NT2/D1 (cell line): ENCODE measurements around the gene BACH2.

Experiments
- DNase-seq: peaks from one replicate; pipeline ENCODE4 v3.0.0-alpha.2; 2011; ENCODE audit warnings: low read depth, low spot score
- H3K27me3 ChIP-seq: 2 replicates; pipeline ENCODE4 v1.6.0; 2011; ENCODE audit warnings: mild to moderate bottlenecking; ENCODE audit not compliant: insufficient read length, insufficient read depth
- H3K36me3 ChIP-seq: 2 replicates; pipeline ENCODE4 v1.6.1; 2011; ENCODE audit warnings: mild to moderate bottlenecking, low read length, mixed read lengths; ENCODE audit not compliant: insufficient read depth, insufficient read length
- H3K4me1 ChIP-seq: 2 replicates; pipeline ENCODE4 v1.5.1; 2011; ENCODE audit not compliant: insufficient read depth, insufficient read length
- H3K4me3 ChIP-seq: 2 replicates; pipeline ENCODE4 v1.5.1; 2011; ENCODE audit warnings: low read depth; ENCODE audit not compliant: insufficient read length
- H3K9ac ChIP-seq: 2 replicates; pipeline ENCODE4 v1.6.0; 2011; ENCODE audit warnings: low read depth; ENCODE audit not compliant: insufficient read length
- H3K9me3 ChIP-seq: 2 replicates; pipeline ENCODE4 v1.5.1; 2011; ENCODE audit warnings: mild to moderate bottlenecking, low read length; ENCODE audit not compliant: insufficient read depth
- SUZ12 ChIP-seq: IDR thresholded peaks from 2 replicates; pipeline ENCODE4 v1.6.1; 2011; ENCODE audit not compliant: insufficient read length, insufficient read depth; ENCODE audit errors: extremely low read depth
- YY1 ChIP-seq: IDR thresholded peaks from 2 replicates; pipeline ENCODE4 v1.6.1; 2011; ENCODE audit not compliant: insufficient read length, insufficient read depth
- ZNF274 ChIP-seq: IDR thresholded peaks from 2 replicates; pipeline ENCODE4 v1.6.1; 2011; ENCODE audit warnings: mild to moderate bottlenecking, low read depth, low read length

The BACH2 gene

DNA sequence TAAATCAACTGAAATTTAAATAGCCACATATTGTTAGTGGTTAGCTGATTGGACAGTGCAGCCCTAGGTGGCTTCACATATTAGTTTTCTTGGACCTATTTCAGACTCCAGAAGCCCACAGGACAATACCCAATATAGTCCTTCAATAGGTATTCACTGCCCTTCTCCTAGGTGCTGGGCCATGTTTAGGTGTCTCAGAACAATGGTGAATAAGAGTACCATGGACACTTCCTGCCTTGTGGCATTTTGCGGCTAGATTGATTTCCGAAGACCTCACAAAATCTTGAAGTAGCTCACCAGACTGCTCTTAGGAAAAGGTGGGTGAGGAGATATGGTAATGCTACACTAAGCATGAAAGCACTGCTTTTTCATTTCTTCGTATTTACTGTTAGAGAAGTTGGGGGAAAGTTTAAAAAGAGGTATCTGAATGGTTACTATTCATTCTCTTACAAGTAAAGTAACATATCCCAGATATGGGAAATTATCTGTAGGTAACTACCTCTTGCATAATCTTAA, 203.0 kb downstream of the BACH2 start:
- DNase-seq, result no peak
- TF ChIP-seq SUZ12 (no peak), YY1 (no peak), ZNF274 (no peak)
- Histone ChIP-seq H3K36me3 (no peaks in the 10 kb centered on the region), H3K9ac (no peak overlapping the region), H3K4me1 (no peaks in the 10 kb centered on the region), H3K4me3 (no peak overlapping the region), H3K27me3 (no peaks in the 10 kb centered on the region), H3K9me3 (no peaks in the 10 kb centered on the region; the same call in 1 of the 2 replicates)

DNA sequence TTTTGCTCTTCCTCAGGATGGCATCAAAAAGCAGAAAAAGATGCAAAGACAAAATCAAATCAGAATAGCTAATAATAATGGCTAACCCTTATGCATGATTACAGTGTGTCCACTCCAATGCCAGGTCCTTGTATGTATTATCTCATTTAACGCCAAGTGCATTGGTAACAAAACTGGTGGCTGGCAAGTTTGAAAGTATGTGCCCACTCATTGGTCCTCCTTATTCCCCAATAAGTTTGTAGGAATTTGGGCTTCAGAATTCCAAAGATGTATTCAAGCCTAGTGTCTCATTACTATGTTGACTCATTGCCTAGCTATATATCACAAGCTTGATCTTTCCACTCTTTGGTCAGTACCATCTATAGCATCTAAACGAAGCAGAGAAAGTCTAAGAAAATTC, 205.8 kb downstream of the BACH2 start:
- no peaks in the 10 kb centered on the region for H3K36me3 ChIP-seq
- H3K4me3 ChIP-seq, result no peak overlapping the region
- TF ChIP-seq ZNF274 (no peak), YY1 (no peak), SUZ12 (no peak)
- H3K9me3 ChIP-seq, result no peaks in the 10 kb centered on the region; the same call in 1 of the 2 replicates
- H3K4me1 ChIP-seq, result no peaks in the 10 kb centered on the region
- no peak for DNase-seq
- H3K9ac ChIP-seq, result no peak overlapping the region
- H3K27me3 ChIP-seq, result no peaks in the 10 kb centered on the region

DNA sequence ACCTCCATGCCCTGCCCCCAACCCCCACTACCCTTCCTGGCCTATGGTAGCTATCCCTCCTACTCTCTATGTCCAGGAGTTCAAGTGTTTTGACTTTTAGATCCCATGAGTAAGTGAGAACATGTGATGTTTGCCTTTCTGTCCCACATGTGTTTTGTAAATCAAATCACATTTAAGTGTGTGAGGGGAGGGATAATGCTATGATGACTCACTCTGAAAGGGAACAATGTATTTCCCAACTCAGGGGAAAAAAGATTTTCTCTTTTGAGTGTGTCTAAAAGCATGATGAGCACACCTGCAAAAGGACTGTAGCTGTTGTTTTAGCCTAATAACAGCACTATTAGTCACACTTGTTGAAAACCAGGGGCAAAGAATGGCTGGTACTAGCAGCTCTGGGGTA, 208.6 kb downstream of the BACH2 start:
- H3K9me3 ChIP-seq, result no peaks in the 10 kb centered on the region; the same call in 1 of the 2 replicates
- TF ChIP-seq ZNF274 (no peak), SUZ12 (no peak), YY1 (no peak)
- no peak overlapping the region for H3K4me3 ChIP-seq
- H3K27me3 ChIP-seq, result no peaks in the 10 kb centered on the region
- no peaks in the 10 kb centered on the region for H3K36me3 ChIP-seq
- no peak overlapping the region for H3K9ac ChIP-seq
- no peak for DNase-seq
- no peaks in the 10 kb centered on the region for H3K4me1 ChIP-seq

GRCh38 chr6:90087106-90087833, 209.4 kb downstream of the BACH2 start:
- Histone ChIP-seq H3K9me3 (no peaks in the 10 kb centered on the region), H3K36me3 (no peaks in the 10 kb centered on the region), H3K9ac (no peak overlapping the region), H3K4me1 (no peaks in the 10 kb centered on the region), H3K27me3 (no peaks in the 10 kb centered on the region), H3K4me3 (no peak overlapping the region)
- TF ChIP-seq YY1 (no peak), SUZ12 (no peak), ZNF274 (no peak)
- DNase-seq, result no peak

DNA sequence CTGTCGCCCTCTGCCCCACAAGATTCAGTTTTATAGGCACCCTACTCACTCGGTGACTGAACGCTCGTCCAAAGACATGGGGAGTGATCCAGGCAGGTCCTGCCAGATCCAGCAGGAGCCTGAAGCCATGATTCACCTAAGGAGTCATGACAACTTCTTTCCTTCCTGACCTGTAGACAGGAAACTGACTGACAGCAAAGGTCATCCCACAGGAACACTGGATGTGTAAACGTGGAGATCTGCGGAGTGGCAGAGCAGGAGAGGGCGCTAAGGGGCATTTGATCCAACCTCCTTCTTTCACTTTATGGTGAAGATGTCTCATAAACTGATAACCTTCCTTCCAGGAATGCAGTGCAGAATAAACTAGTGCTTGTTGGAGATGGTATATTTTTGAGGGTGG, 210.1 kb downstream of the BACH2 start:
- no peak for DNase-seq
- no peak for TF ChIP-seq SUZ12
- TF ChIP-seq ZNF274, result no peak
- no peak for TF ChIP-seq YY1
- Histone ChIP-seq H3K9ac (no peak overlapping the region), H3K4me1 (no peaks in the 10 kb centered on the region), H3K36me3 (no peaks in the 10 kb centered on the region), H3K4me3 (no peak overlapping the region), H3K9me3 (no peaks in the 10 kb centered on the region), H3K27me3 (no peaks in the 10 kb centered on the region)

DNA sequence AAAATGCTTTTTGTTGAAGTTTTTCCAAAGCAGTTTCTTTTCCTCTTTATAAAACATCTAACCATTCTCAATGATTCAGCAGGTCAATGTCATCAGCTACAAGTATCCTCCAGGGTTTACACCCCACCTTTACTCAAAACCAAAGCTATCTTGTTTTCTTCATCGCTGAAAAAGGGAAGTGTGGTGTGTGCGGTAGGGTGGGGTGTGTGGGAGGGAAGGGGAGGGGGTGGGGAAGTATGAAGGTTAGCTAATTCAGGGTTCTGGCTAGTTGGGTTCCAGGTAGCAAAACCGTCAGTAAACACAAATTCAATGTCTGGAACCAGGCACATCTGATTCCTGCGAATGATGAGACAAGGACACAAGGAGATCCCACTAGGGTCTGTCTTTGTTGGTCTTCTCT, 212.8 kb downstream of the BACH2 start:
- Histone ChIP-seq H3K9me3 (no peaks in the 10 kb centered on the region), H3K4me3 (no peak overlapping the region), H3K4me1 (no peaks in the 10 kb centered on the region), H3K27me3 (no peaks in the 10 kb centered on the region), H3K9ac (no peak overlapping the region), H3K36me3 (no peaks in the 10 kb centered on the region)
- TF ChIP-seq YY1, result no peak
- TF ChIP-seq ZNF274, result no peak
- TF ChIP-seq SUZ12, result no peak
- DNase-seq, result no peak

GRCh38 chr6:90082847-90083246, 213.8 kb downstream of the BACH2 start:
- Histone ChIP-seq H3K4me1 (no peaks in the 10 kb centered on the region), H3K9me3 (no peaks in the 10 kb centered on the region), H3K36me3 (no peaks in the 10 kb centered on the region), H3K9ac (no peak overlapping the region), H3K27me3 (no peaks in the 10 kb centered on the region), H3K4me3 (no peak overlapping the region)
- TF ChIP-seq SUZ12 (no peak), ZNF274 (no peak), YY1 (no peak)
- no peak for DNase-seq
